Measurements from ENCODE around the gene PLEKHH1.
A peak's percentile ranks its signal among the peaks of the same experiment; 100 is the strongest.

Gene PLEKHH1

GRCh38 chr14:67532998-67533753, at the start of gene PLEKHH1:
Gene PLEKHH1 (plus strand): TSS chr14:67533290. CDS start chr14:67541868, 8,578 bp downstream.
- no peak for TF ChIP-seq POLR2A (IDR thresholded peaks at IDR 0.05; ENCODE audit: extremely low read depth, insufficient read length)
- TF ChIP-seq CTCF (IDR thresholded peaks at IDR 0.05; ENCODE audit: low read depth, low read length) = no peak
- TF ChIP-seq MYC (IDR thresholded peaks at IDR 0.05; ENCODE audit: low read depth, low read length) = no peak
- no peak for TF ChIP-seq MAX (IDR thresholded peaks at IDR 0.05; ENCODE audit: low read depth, low read length)
- DNase-seq (ENCODE audit: low read depth) = peak; percentile 82
- H3K4me3 ChIP-seq (ENCODE audit: low read depth, low read length) = peak within 1 kb of the TSS; percentile 23

GRCh38 chr14:67483579-67484285, 49.4 kb upstream of the PLEKHH1 start:
- no peak for DNase-seq (ENCODE audit: low read depth)
- H3K4me3 ChIP-seq (ENCODE audit: low read depth, low read length) = no peak overlapping the region
- no peak for TF ChIP-seq POLR2A (IDR thresholded peaks at IDR 0.05; ENCODE audit: extremely low read depth, insufficient read length)
- no peak for TF ChIP-seq CTCF (IDR thresholded peaks at IDR 0.05; ENCODE audit: low read depth, low read length)
- TF ChIP-seq MYC (IDR thresholded peaks at IDR 0.05; ENCODE audit: low read depth, low read length) = no peak
- TF ChIP-seq MAX (IDR thresholded peaks at IDR 0.05; ENCODE audit: low read depth, low read length) = no peak

- TF ChIP-seq POLR2A (IDR thresholded peaks at IDR 0.05; ENCODE audit: extremely low read depth, insufficient read length) = no peak
- TF ChIP-seq CTCF (IDR thresholded peaks at IDR 0.05; ENCODE audit: low read depth, low read length) = no peak
- no peak for TF ChIP-seq MYC (IDR thresholded peaks at IDR 0.05; ENCODE audit: low read depth, low read length)
- no peak overlapping the region for H3K4me3 ChIP-seq (ENCODE audit: low read depth, low read length)
- peak; percentile 27 for DNase-seq (ENCODE audit: low read depth)
These were observed 47.5 kb upstream of the PLEKHH1 start for GRCh38 chr14:67485501-67486095.

GRCh38 chr14:67486890-67487289, 46.2 kb upstream of the PLEKHH1 start:
- no peak for TF ChIP-seq CTCF (IDR thresholded peaks at IDR 0.05; ENCODE audit: low read depth, low read length)
- TF ChIP-seq POLR2A (IDR thresholded peaks at IDR 0.05; ENCODE audit: extremely low read depth, insufficient read length) = no peak
- no peak for TF ChIP-seq MYC (IDR thresholded peaks at IDR 0.05; ENCODE audit: low read depth, low read length)
- no peak for TF ChIP-seq MAX (IDR thresholded peaks at IDR 0.05; ENCODE audit: low read depth, low read length)
- no peak for DNase-seq (ENCODE audit: low read depth)
- no peak overlapping the region for H3K4me3 ChIP-seq (ENCODE audit: low read depth, low read length)

GRCh38 chr14:67487332-67487731, 45.8 kb upstream of the PLEKHH1 start:
- TF ChIP-seq POLR2A (IDR thresholded peaks at IDR 0.05; ENCODE audit: extremely low read depth, insufficient read length) = no peak
- no peak for TF ChIP-seq MYC (IDR thresholded peaks at IDR 0.05; ENCODE audit: low read depth, low read length)
- TF ChIP-seq CTCF (IDR thresholded peaks at IDR 0.05; ENCODE audit: low read depth, low read length) = no peak
- no peak for TF ChIP-seq MAX (IDR thresholded peaks at IDR 0.05; ENCODE audit: low read depth, low read length)
- no peak overlapping the region for H3K4me3 ChIP-seq (ENCODE audit: low read depth, low read length)
- no peak for DNase-seq (ENCODE audit: low read depth)

All from NB4 (cell line).